ENCODE measurements around the gene PBX4.
"Not testable (repeated sequence)": the region's sequence is repeated elsewhere in the genome, so short reads cannot be mapped to it uniquely, and the experiment has no call there.

PBX4 gene, protein sequence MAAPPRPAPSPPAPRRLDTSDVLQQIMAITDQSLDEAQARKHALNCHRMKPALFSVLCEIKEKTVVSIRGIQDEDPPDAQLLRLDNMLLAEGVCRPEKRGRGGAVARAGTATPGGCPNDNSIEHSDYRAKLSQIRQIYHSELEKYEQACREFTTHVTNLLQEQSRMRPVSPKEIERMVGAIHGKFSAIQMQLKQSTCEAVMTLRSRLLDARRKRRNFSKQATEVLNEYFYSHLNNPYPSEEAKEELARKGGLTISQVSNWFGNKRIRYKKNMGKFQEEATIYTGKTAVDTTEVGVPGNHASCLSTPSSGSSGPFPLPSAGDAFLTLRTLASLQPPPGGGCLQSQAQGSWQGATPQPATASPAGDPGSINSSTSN

DNA sequence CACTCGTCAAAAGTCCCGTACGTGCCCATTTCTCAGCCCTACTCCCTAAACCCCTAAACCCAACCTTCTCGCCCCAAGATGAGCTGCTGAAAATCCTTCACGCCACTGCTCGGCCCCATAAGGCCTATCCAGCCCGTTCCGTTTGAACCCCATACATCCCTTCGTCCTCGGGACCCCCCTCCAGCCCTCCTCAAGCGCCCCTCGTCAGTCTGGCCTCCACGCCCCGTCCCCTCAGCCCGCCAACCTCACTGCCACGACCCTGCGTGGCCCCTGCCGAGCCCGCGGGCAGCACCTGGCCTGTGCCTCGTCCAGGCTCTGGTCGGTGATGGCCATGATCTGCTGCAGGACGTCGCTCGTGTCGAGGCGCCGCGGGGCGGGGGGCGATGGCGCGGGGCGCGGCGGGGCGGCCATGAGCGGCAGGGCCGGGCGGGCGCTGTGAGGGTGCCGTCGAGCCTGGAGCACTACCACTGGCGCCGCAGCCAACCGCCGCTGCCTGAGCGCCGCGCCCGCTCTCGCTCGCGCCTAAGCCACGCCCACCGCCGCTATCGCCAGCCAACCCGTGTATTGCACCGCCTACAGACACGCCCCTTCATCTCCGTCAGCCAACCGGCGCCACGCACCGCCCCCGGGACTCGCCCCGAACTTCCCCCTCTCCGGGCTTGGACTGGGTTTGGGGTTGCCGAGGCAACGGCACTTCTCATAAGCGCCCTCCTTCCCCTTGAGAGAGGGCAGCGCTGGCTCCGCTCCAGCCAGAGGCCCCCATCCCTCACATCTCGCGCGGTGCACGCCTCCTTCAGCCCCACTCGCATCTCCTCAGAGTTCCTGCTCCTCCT, at the start of gene PBX4:
PBX4 (minus strand) TSS at position 469 of the 833 bp plus-strand sequence; CDS start at position 411, 58 bp downstream.
- DNase-seq (ENCODE audit: extremely low read depth in 1 of 2, low read depth in 1 of 2) = peak; percentile 98

DNA sequence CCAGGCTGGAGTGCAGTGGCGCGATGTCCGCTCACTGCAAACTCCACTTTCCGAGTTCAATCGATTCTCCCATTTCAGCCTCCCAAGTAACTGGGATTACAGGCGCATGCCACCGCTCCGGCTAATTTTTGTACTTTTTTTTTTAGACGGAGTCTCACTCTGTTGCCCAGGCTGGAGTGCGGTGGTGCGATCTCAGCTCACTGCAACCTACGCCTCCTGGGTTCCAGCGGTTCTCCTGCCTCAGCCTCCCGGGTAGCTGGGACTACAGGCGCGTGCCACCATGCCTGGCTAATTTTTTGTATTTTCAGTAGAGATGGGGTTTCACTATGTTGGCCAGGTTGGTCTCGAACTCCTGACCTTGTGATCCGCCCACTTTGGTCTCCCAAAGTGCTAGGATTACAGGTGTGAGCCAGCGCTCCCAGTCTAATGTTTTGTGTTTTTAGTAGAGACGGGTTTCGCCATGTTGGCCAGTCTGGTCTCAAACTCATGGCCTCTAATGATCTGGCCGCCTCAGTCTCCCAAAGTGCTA, 47.0 kb upstream of the PBX4 start:
- not testable (repeated sequence) for DNase-seq (ENCODE audit: extremely low read depth in 1 of 2, low read depth in 1 of 2)

DNA sequence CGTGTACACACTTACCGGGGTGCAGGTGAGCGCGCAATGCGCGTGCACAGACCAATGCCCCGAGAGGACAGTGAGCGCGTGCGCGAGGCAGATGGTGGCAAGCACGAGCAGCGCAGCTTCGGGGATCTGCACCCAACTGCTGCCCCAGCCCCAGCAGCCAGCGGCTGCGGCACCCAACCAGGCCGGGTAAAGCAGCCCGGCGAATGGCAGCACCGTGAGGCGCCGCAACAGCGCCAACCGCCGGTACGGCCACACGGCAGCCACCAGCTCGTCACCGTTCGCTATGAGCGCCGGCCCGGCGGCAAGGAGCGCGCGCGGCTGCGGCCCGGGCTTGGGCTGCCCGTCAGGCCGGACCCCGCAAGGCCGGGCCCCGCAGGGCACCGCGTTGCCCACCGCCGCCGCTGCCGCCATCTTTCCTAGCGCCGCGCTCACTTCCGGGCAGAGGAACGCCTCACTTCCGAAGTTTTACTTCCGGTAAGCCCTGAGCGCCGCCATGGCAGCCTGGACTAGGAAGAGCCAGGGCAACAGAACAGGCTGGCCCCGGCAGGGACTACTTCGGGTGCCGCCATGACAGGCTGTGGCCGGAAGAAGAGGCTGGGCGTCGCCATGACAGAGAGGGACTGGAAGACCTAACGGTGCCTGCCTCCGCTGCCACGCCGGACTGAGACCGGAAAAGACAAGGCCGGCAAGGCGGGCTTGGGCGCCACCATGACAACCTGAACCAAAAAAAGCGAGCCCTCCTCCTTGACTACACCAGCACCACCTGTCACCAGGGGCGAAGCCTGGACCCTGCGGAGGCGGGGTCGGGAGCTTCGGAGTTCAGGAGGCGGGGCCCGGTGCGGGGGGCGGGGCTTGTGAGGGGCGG, 45.0 kb upstream of the PBX4 start, which contains the start of gene ATP13A1:
ATP13A1 (minus strand) TSS at position 421 of the 865 bp plus-strand sequence; CDS start at position 411, 10 bp downstream.
- DNase-seq (ENCODE audit: extremely low read depth in 1 of 2, low read depth in 1 of 2) = peak; percentile 88 to 89

DNA sequence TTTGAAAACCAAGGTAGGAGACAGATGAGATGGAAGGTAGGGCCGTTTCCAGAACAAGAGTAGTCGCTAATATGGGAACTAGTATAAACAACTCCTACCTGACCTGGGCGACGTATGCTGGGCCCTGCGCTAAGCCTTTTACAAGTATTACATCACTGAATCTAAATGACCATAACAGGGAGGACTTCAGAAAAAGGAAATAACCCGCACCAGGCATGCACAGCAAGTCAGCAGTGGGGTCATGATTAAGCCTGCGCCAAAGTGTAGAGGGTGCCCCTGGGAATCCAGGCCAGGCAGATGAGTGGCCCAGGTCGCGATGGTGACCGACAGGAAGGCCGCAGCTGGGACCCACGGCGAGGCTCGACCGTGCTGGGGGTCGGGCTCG, 44.4 kb upstream of the PBX4 start:
- no peak for DNase-seq (ENCODE audit: extremely low read depth in 1 of 2, low read depth in 1 of 2)

DNA sequence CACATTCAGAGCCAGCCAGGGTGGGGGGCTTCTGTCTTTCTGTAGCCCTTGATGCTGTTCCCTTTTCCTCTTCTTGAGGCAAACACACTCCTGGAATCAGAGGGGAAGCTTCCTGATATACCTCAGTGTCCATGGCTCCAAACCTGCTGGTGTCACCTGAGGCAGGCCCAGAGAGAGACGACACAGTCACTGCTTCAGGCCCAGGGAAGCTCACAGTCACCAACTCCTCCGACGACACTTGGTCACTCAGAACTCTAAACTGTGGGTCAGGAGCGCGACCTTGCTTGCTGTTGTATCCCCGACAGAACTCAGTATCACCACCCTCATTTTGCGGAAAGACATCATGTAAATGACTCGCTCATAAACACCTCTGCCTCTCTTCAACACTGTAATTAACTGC, 43.9 kb upstream of the PBX4 start:
- DNase-seq (ENCODE audit: extremely low read depth in 1 of 2, low read depth in 1 of 2) = no peak

DNA sequence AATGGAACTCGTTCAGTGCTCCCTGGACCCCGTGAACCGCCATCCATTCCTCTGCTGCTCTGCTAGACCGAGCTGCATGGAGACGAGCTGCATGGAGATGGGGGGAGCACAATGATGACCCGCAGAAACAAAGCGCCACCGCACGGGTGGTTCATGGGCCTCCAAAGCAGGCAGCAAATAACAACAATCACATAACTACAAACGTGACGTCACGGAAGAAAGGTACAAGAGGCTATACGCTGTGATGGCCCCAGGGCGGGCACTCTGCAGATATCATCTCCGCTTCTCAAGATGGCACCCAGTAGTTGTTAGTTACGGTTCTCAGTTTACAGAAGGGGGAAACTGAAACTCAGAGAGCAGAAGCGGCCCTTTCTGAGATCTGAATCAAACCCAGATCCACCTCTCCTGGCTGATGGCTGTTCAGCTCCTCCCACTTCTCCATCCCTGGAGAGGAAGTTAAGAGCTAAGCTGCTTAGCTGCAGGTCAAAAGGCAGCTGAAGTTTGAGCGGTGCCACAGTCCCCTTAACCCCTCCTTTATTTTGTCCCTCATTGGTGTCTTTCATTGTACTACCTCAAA, 43.3 kb upstream of the PBX4 start:
- no peak for DNase-seq (ENCODE audit: extremely low read depth in 1 of 2, low read depth in 1 of 2)

DNA sequence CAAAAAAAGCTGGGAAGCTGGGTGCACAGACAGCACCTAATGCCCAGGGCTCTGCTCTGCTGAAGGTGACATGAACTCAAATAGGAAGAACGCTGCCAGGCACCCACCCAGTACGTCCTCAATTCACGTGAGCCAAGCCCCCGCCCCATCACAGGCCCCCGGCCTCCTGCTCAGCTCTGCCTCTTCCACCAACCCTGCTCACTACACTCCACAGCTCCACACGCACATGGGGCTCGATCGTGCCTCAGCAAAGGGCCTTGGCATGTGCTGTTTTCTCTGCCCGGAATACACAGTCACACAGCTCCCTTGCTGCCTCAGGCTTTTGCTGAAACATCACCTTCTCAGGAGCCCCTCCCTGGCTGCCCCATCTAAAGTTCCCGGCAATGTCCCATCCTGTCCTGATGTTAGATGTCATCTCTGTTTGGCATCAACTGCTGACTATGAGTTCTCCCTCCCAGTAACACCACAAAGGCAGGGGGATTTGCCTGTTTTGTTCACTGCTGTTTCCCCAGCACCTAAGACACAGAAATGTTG, 42.7 kb upstream of the PBX4 start:
- DNase-seq (ENCODE audit: extremely low read depth in 1 of 2, low read depth in 1 of 2) = no peak

DNA sequence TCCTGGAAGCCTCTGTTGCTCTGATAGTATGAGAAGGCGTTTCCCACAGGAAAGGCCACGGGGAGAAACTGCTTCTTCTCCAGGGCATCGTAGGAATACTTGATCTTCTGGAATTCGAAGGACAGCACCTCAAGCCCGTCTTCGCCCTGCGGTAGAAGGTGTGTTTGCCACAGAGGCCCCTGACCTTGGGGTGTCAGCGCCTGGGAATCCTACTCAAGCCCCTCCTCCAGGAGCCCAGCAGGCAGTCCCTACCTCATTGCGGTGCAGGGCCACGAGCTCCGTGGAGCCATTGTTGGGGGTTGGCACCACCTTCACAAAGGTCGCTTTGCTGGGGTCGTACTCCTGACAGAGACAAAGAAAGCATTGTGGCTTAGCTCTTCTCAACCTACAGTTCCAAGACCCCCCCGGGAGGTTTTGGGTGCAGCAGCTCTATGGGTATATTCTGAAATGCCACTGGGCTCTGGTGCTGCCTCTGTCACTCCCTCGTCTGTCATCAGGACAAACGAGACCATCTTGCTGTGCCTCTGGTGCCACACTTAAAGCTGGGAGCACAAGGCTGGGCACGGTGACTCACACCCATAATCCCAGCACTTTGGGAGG, 41.3 kb upstream of the PBX4 start:
- no peak for DNase-seq (ENCODE audit: extremely low read depth in 1 of 2, low read depth in 1 of 2)

DNA sequence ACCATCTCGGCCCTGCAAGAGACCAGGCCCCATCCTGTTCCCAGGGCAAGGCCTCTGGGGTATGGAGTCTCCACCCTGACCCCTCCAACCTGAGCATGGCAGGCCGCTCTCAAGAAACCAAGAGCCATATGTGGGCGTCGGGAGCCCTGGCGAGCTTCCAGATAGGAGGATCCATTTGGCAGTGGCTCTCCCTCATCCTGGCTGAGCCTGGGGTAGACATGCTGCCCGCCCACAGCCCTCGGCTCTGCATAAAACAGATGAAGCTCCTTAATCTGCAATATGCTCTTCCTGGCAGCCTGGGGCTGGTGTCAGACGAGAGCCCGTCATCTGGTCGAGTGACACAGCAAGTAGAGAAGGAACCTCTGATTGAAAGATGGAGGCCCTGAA, 38.9 kb upstream of the PBX4 start:
- no peak for DNase-seq (ENCODE audit: extremely low read depth in 1 of 2, low read depth in 1 of 2)

DNA sequence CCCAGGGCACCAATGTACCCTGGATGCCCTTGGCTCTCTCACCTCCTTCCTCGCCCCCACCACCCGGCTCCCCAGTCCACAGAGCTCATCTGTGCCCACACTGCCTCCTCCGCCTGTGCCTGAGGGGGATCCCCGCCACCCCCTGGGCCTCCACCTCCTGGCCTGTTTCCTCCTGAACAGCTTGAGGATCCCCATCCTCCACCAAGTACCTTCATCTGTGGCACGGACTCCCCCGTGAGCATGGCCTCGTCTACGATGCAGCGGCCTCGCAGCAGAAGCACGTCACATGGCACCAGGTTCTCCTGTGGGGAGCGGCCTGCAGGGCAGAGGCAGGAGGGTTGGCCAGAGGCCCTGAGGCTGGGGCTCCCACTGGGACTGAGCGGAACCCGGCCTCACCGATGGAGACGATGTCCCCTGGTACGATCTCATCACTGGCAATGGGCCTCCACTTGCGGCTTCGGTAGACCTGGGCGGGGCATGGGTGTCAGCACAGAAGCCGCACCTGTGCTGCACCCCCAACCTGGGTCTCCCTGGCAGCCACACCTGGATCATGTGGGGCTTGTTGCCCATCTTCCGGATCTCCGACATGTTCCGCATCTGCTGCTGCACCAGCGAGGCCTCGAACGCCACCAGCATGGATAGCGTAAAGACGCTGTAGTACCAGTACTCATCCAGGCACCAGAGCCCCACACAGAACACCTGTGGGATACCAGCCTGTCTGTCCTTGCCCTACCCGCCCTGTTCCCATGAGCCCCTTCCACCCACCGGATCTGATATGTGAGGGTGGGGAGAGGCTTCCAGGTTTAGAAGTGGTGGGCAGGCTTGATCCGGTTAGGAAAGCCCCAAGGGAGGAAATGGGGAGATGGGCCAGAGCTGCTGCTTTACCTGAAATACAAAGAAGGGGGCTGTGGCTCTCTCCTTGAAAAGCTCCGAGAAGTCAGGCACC, 38.2 kb upstream of the PBX4 start:
- no peak for DNase-seq (ENCODE audit: extremely low read depth in 1 of 2, low read depth in 1 of 2)

DNA sequence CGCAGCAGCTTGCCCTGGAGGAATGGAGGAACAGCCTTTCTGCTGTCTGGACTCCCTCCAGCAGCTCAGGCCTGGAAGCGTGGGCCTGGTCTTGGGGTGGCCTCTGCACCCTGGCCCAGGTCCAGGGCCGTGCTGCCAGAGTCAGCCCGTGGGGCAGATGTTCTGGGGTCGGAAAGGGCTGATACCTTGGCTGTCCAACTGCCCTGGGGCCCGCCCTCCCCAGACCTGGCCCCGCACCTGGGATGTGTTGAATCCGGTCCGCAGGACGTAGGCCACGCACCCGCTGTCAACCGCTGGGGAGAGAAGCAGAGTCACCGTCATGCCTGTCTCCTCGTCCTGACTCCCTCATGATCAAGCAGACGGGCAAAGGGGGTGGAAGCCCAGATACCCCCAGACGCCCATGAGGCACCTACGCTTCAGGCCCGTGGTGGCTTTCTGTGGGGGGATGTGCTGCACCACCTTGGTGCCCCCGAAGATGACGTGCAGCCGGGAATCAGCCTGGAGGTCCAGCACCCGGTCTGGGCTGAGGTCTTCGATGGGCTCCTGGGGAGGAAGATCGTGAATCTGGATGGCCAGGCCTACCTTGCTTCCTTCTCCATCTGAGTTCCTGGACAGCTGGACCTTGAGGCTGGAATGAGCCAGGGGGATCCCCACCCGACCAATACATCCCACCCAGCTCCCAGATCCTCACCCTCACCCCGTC, 37.3 kb upstream of the PBX4 start:
- no peak for DNase-seq (ENCODE audit: extremely low read depth in 1 of 2, low read depth in 1 of 2)

DNA sequence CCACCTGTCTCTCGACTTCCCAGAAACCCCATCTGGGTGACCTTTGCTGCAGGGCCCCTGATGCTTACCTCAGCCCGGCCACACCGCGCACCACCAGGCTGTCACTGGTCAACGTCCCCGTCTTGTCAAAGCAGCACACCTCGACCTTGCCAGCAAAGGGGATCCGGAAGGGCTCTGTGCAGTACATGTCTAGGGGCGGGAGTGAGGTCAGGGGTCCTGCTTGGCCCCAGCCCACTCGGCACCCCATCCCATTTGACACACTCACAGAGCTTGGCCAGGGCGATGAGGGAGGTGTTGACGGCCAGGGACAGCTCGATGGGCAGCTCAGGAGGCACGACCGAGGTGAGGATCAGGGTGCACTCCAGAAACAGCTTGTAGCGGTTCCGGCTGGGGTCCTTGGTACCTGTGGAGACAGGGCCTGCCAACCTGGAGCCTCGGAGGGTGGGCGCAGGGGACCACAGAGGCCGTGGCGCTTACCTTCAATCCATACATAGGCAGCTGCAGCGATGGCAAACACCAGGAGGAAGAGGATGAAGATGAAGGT, 36.6 kb upstream of the PBX4 start:
- no peak for DNase-seq (ENCODE audit: extremely low read depth in 1 of 2, low read depth in 1 of 2)

DNA sequence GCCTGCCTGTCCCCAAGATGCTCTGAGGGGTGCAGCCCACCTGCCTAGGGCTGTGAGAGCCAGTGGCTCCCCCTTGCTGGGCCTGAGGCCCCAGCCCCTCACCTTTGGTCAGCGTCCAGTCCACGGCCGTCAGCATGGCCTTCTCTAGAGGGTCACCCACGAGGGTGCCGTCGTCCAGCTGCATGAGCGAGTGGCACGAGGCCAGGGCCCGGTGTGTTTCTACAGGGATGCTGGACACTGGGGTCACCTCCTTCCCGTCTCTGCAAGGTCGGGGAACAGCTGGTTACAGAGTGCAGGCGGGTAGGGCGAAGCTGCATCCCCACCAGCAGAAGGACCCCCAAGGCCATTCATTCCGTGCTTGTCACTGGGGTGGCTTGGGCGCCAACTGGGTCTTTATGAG, 36.0 kb upstream of the PBX4 start:
- DNase-seq (ENCODE audit: extremely low read depth in 1 of 2, low read depth in 1 of 2) = no peak

DNA sequence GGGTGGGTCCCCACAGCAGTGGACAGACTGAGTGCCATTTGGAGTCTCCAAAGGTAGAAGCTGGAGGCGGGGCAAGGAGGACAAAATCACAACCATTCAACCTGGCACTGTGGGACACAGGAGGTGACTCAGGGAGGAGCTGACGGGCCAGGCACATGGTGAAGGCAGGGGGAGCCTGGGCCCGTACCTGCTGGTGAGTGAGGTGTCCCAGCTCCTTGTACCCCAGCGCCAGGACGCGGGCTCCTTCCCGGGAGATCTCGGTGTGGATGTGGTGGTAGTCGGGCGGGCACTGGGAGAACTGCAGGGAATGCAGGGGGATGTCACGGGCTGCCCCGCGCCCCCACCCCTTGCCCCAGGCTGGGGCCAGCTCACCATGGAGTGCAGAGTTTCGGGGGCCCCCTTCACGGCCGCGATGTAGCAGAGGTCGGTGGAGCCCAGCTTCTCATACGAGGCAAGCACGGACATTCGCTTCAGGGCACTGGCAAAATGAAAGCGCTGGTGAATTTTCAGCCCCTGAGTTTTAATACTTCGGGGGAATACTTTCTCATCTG, 35.2 kb upstream of the PBX4 start:
- DNase-seq (ENCODE audit: extremely low read depth in 1 of 2, low read depth in 1 of 2) = no peak

DNA sequence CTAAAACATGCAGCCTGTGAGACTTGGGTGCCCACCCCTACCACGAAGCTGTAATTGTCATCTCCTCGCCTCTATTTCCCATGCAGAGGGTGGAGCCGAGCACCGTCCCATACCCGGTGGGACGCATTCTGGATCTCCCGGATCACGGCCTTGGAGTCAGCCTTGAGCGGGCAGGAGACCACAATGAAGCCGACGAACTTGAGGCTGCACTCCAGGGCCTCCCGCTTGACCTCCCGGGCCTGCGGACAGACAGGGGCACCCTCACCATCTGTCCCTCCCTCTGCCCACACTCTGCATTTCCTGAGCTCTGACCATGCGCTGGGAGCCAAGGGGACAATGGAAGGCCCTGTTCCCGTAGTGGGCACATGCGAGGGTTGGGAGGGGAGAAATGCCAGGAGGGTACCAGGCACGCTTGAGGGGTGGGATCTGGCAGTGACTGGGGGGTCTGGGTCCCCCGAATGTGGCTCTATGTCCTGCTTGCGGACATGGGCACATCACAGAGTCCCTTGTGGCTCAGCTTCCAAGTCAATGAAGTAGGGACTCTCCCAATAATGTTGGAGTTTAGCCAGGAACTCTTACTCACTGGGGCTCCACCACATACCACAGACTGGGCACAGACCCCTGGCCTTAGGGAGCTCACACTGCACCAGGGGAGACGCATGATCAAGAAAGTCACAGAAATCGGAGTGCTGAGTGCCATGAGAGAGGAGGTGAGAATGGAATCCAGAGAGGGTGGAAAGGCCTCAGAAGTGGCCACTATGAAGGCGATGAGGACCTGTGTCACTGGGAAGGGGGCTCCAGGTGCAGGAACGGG, 34.2 kb upstream of the PBX4 start:
- DNase-seq (ENCODE audit: extremely low read depth in 1 of 2, low read depth in 1 of 2) = no peak

DNA sequence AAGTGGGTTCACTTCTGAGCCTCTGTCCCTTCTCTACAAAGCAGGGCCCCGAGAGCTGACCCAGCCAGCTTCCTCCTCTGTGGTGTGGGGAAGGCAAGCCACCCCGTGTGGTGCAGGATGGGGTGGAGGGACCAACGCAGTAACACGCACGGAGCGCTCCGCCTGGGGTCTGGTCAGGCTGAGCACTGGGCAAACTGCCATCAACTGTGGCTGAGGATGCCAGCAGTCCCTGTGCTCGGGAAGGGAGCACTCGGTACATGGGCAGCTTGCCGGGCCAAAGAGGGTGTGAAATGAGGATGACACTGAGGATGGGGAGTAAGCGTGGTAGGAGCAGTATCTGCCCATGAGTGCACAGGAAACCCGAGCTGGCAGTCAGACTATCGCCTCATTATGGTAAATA, 32.6 kb upstream of the PBX4 start:
- DNase-seq (ENCODE audit: extremely low read depth in 1 of 2, low read depth in 1 of 2) = no peak

DNA sequence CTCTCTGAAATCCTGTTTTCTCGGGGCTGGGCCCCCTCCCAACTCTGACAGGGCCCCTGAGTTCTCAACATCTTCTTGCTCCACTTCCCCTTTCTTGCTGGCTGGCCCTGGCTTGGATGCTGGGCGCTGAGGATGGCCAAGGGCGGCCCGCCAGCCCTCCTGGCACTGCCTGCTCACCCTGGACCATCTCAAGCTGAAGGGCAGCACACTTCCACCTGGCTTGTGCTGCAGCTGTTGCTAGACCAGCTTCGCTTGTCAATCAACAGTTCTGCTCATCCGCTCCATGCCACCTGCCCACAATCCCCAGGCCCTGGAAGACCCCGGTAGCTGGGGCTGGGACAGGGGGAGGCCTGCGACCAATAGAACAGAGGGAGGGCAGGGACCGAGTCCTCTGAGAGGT, 31.8 kb upstream of the PBX4 start:
- DNase-seq (ENCODE audit: extremely low read depth in 1 of 2, low read depth in 1 of 2) = no peak

All from activated CD8-positive, alpha-beta memory T cell treated with anti-CD3 and anti-CD28 coated beads for 1 hour (primary cell).